ENCODE data around the gene ZDHHC19.

Gene ZDHHC19

DNA sequence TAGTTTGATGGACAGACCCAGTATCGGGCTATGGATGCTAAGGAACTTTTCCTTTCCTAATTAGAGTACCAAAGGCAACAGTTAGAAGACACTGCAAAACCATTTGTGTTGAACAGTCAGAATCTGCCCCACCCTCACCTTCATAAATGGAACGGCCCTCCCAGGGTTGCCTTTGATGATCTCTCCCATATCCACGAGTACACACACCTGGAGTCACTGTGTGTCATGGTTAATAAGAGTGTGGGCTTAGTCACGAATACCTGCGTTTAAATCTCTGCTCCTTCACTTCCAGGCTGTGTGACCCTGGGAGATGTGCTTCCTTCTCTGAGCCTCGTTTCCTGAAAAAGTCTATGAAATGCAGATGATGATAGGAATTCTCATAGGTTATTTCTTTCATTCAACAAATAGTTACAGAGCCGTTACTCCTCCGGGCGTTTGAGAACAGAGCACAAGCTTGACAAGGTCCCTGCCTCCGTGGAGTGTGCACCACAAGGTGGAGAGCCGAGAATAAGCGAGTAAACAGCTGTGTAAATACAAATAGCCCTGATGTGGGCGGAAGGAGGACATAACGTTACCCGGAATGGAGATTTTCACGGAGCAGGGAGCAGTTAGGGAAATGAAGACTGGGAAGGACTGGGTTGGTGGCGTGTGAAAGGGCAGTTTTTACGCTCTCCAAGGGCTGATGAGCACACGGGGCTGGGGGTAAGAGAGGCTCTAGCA, 11.8 kb upstream of the ZDHHC19 start (continued):
- TF ChIP-seq SALL2 (tag by site-specific recombination; IDR thresholded peaks at IDR 0.05; ENCODE audit: borderline replicate concordance) (no peak), ZNF24 (tag by site-specific recombination; IDR thresholded peaks at IDR 0.05) (no peak), WT1 (tag by site-specific recombination; IDR thresholded peaks at IDR 0.05) (no peak)
- TF ChIP-seq, protein P1, sequence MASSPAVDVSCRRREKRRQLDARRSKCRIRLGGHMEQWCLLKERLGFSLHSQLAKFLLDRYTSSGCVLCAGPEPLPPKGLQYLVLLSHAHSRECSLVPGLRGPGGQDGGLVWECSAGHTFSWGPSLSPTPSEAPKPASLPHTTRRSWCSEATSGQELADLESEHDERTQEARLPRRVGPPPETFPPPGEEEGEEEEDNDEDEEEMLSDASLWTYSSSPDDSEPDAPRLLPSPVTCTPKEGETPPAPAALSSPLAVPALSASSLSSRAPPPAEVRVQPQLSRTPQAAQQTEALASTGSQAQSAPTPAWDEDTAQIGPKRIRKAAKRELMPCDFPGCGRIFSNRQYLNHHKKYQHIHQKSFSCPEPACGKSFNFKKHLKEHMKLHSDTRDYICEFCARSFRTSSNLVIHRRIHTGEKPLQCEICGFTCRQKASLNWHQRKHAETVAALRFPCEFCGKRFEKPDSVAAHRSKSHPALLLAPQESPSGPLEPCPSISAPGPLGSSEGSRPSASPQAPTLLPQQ (tag by site-specific recombination; IDR thresholded peaks at IDR 0.05): no peak

DNA sequence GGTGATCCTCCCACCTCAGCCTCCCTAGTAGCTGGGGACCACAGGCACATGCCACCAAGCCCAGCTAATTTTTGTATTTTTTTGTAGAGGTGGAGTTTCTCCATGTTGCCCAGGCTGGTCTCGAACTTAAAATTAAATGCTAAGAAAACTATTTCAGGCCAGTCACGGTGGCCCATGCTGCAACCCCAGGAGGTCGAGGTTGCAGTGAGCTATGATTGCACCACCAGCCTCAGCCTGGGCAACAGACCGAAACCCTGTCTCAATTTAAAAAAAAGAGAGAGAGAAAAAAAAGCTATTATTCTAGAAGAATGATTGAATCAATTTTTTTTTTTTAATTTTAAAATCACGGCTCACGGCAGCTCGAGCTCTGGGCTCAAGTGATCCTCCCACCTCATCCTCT, 9.8 kb upstream of the ZDHHC19 start:
- ChIA-PET CTCF (no interaction called here), POLR2A (no interaction called here)
- no peaks in the 10 kb centered on the region for H3K4me1 ChIP-seq (ENCODE audit: control insufficient read depth, insufficient read depth, low read length)
- H3K27ac ChIP-seq (ENCODE audit: extremely low read depth, low read depth, low read length): no peak overlapping the region
- no peak overlapping the region for H3K4me3 ChIP-seq (ENCODE audit: low read depth, low read length)
- no peak for TF ChIP-seq KLF16 (tag by site-specific recombination; IDR thresholded peaks at IDR 0.05)
- no peak for TF ChIP-seq ZNF404 (tag by site-specific recombination; IDR thresholded peaks at IDR 0.05)
- TF ChIP-seq, protein P2, sequence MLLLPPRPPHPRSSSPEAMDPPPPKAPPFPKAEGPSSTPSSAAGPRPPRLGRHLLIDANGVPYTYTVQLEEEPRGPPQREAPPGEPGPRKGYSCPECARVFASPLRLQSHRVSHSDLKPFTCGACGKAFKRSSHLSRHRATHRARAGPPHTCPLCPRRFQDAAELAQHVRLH (tag by site-specific recombination; IDR thresholded peaks at IDR 0.05): no peak
- TF ChIP-seq OVOL3 (tag by site-specific recombination; IDR thresholded peaks at IDR 0.05): no peak
- no peak for TF ChIP-seq ZNF473 (tag by site-specific recombination; IDR thresholded peaks at IDR 0.05)
- TF ChIP-seq, protein P3, sequence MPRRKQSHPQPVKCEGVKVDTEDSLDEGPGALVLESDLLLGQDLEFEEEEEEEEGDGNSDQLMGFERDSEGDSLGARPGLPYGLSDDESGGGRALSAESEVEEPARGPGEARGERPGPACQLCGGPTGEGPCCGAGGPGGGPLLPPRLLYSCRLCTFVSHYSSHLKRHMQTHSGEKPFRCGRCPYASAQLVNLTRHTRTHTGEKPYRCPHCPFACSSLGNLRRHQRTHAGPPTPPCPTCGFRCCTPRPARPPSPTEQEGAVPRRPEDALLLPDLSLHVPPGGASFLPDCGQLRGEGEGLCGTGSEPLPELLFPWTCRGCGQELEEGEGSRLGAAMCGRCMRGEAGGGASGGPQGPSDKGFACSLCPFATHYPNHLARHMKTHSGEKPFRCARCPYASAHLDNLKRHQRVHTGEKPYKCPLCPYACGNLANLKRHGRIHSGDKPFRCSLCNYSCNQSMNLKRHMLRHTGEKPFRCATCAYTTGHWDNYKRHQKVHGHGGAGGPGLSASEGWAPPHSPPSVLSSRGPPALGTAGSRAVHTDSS (tag by site-specific recombination; IDR thresholded peaks at IDR 0.05): no peak
- TF ChIP-seq PRDM1 (tag by site-specific recombination; IDR thresholded peaks at IDR 0.05): no peak
- TF ChIP-seq, protein P4, sequence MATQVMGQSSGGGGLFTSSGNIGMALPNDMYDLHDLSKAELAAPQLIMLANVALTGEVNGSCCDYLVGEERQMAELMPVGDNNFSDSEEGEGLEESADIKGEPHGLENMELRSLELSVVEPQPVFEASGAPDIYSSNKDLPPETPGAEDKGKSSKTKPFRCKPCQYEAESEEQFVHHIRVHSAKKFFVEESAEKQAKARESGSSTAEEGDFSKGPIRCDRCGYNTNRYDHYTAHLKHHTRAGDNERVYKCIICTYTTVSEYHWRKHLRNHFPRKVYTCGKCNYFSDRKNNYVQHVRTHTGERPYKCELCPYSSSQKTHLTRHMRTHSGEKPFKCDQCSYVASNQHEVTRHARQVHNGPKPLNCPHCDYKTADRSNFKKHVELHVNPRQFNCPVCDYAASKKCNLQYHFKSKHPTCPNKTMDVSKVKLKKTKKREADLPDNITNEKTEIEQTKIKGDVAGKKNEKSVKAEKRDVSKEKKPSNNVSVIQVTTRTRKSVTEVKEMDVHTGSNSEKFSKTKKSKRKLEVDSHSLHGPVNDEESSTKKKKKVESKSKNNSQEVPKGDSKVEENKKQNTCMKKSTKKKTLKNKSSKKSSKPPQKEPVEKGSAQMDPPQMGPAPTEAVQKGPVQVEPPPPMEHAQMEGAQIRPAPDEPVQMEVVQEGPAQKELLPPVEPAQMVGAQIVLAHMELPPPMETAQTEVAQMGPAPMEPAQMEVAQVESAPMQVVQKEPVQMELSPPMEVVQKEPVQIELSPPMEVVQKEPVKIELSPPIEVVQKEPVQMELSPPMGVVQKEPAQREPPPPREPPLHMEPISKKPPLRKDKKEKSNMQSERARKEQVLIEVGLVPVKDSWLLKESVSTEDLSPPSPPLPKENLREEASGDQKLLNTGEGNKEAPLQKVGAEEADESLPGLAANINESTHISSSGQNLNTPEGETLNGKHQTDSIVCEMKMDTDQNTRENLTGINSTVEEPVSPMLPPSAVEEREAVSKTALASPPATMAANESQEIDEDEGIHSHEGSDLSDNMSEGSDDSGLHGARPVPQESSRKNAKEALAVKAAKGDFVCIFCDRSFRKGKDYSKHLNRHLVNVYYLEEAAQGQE (tag by site-specific recombination; IDR thresholded peaks at IDR 0.05): no peak
- no peak for TF ChIP-seq ZNF624 (tag by site-specific recombination; IDR thresholded peaks at IDR 0.05)
- TF ChIP-seq, protein P5, sequence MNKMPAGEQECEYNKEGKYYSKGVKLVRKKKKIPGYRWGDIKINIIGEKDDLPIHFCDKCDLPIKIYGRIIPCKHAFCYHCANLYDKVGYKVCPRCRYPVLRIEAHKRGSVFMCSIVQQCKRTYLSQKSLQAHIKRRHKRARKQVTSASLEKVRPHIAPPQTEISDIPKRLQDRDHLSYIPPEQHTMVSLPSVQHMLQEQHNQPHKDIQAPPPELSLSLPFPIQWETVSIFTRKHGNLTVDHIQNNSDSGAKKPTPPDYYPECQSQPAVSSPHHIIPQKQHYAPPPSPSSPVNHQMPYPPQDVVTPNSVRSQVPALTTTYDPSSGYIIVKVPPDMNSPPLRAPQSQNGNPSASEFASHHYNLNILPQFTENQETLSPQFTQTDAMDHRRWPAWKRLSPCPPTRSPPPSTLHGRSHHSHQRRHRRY (tag by site-specific recombination; IDR thresholded peaks at IDR 0.05): no peak
- no peak for TF ChIP-seq ZNF133 (tag by site-specific recombination; IDR thresholded peaks at IDR 0.05)
- TF ChIP-seq ZNF138 (tag by site-specific recombination; IDR thresholded peaks at IDR 0.05; ENCODE audit: borderline replicate concordance): no peak
- TF ChIP-seq ZNF274 (IDR thresholded peaks at IDR 0.05; ENCODE audit: low read length): no peak
- TF ChIP-seq ZNF274 (tag by site-specific recombination; IDR thresholded peaks at IDR 0.05; ENCODE audit: borderline replicate concordance): no peak
- TF ChIP-seq RBAK (tag by site-specific recombination; IDR thresholded peaks at IDR 0.05): no peak
- no peak for TF ChIP-seq ZNF768 (tag by site-specific recombination; IDR thresholded peaks at IDR 0.05)
- no peak for TF ChIP-seq ZNF521 (tag by site-specific recombination; IDR thresholded peaks at IDR 0.05)
- no peak for TF ChIP-seq ZNF175 (tag by site-specific recombination; IDR thresholded peaks at IDR 0.05)
- TF ChIP-seq ZNF324 (tag by site-specific recombination; IDR thresholded peaks at IDR 0.05): no peak
- no peak for TF ChIP-seq ZNF10 (tag by site-specific recombination; IDR thresholded peaks at IDR 0.05)
- no peak for TF ChIP-seq ZNF623 (tag by site-specific recombination; IDR thresholded peaks at IDR 0.05)
- no peaks in the 10 kb centered on the region for H3K36me3 ChIP-seq (ENCODE audit: control insufficient read depth in 2 of 2, insufficient read depth in 1 of 2, low read length in 2 of 2)
- no peaks in the 10 kb centered on the region for H3K9me3 ChIP-seq (ENCODE audit: control insufficient read depth, insufficient read depth, low read depth, low read length)

Measured in HEK293 (cell line).